SKM-1 (cell line): ENCODE measurements around the gene IQCF2.
"Not testable (repeated sequence)": the region's sequence is repeated elsewhere in the genome, so short reads cannot be mapped to it uniquely, and the experiment has no call there.

Experiments
- DNase-seq: peaks from one replicate; lab custom pipeline; 2025; ENCODE audit not compliant: unreplicated experiment; lab: John Stamatoyannopoulos, UW

The IQCF2 gene

GRCh38 chr3:51860703-51861665 lies at the start of gene IQCF2:
TSS of gene IQCF2 (plus strand) at chr3:51861615. CDS start at chr3:51861667, 52 bp downstream.
- no peak for DNase-seq

DNA sequence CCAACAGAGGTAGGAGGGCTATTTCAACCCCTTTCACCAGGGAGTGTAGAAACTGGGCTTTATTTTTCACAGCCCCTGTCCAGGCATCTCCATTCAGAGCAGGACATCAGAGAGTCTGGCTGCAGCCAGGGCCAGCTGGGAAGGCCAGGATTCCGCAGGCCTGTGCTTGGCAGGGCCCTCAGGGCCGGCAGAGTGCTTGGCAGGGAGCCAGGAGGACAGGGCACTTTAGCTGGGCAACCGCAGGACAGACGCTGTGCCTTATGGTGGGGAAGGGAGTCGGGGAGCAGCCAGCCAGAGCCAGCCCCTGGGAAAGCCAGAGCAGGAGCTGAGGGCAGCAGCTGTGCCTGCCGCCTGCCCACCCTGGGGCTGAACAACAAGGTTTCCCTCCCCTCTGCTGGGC lies 47.9 kb upstream of the IQCF2 start:
- DNase-seq: no peak

- no peak for DNase-seq
Observed at GRCh38 chr3:51814034-51814433, 47.4 kb upstream of the IQCF2 start.

- no peak for DNase-seq
Observed at GRCh38 chr3:51815614-51816013, 45.8 kb upstream of the IQCF2 start.

DNA sequence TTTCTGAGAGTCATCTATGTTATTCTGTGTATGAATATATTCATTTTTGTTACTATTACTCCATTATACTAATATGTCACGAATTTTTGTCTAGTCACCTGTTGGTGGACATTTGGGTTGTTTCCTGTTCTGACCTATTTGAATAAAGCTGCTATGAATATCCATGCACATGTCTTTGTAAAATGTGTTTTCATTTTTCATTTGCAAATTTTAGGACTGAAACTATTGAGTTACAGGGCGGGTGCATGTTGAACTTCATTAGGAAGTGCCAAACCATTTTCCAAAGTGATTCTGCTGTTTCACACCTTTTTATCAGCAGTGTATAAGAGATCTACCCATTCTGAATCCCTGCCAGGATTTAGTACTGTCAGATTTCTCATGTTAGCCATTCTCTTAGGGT lies 44.7 kb upstream of the IQCF2 start:
- DNase-seq: no peak

DNA sequence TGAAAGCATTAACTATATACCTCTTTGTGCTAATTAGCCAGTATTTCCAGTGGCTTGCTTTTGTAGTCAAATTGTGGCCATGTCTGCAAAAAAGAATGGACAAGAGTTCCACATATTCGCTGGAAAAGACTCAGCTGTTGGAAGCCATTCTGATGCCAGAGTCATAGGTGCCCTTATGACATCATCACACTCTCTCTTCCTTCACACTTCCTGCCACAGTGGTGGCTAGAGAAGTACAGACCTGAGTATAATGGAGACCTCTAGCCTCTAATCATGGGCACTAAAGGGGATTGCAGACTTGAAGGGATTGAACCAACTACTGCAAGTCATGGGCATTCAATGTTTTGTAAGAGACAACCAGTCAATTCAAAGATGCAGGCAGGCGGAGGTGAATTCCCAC lies 44.0 kb upstream of the IQCF2 start:
- no peak for DNase-seq

GRCh38 chr3:51819151-51819550 lies 42.3 kb upstream of the IQCF2 start:
- DNase-seq: no peak

DNA sequence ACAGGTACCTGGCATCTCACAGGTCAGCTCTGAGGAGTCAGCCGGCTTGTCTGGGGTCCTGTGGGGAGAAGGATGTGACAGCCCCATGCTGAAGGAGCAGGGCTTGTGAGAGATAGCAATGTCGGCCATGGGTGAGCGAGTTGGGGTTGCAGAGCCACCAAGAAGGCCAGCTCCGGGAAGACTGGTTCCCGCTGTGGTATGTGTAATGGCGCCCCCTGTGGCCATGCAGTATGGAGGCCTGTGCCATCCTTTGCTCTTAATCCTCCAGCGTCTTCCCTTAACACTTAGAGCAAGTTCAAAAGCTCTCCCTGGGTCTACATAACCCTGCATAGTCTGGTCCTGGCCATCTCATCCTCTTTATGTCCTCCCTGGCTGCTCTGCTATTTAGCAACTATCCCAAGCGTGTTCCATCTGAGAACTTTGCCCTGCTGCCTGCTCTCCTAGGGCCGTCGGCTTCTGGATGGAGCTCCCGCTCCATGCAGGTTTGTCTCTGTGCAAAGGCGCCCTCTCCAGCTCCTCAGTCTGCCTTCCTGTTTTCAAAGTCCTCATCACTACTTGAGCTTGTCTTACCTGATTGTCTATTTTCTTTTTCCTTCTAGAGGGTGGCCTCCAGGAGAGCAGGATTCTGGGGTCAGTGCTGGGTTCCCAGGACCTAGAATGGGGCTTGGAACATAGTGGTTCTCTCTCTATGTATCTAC lies 41.6 kb upstream of the IQCF2 start:
- no peak for DNase-seq

GRCh38 chr3:51828297-51828696 lies 33.1 kb upstream of the IQCF2 start:
- DNase-seq: no peak

DNA sequence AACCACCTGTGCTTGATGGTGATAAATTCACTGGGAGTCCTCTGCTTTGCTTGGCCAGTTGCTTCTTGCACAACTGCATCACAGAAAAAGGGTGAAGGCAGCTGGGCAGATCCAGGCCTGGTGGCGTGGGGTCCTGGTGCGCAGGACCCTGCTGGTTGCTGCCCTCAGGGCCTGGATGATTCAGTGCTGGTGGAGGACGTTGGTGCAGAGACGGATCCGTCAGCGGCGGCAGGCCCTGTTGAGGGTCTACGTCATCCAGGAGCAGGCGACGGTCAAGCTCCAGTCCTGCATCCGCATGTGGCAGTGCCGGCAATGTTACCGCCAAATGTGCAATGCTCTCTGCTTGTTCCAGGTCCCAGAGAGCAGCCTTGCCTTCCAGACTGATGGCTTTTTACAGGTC lies 31.1 kb upstream of the IQCF2 start:
- DNase-seq: no peak

- DNase-seq: no peak
Observed at GRCh38 chr3:51830836-51831385, 30.5 kb upstream of the IQCF2 start.

- no peak for DNase-seq
Observed at GRCh38 chr3:51836606-51837005, 24.8 kb upstream of the IQCF2 start.

- DNase-seq: no peak
Observed at GRCh38 chr3:51845129-51845528, 16.3 kb upstream of the IQCF2 start.

- DNase-seq: not testable (repeated sequence)
Observed at GRCh38 chr3:51855411-51855810, 6.0 kb upstream of the IQCF2 start.

GRCh38 chr3:51862886-51863285 lies 1.5 kb downstream of the IQCF2 start:
- no peak for DNase-seq

DNA sequence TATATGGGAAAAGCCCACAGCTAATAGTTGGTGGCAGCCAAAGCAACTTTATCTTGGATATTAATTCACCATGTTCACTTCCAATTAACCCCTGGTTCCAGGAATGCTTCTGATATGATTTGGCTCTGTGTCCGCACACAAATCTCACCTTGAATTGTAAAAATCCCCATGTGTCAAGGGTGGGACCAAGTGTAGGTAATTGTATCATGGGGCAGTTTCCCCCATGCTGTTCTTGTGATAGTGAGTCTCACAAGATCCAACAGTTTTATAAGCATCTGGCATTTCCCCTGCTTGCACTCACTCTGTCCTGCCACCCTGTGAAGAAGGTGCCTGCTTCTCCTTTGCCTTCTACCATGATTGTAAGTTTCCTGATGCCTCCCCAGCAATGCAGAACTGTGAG lies 7.5 kb downstream of the IQCF2 start:
- DNase-seq: not testable (repeated sequence)

DNA sequence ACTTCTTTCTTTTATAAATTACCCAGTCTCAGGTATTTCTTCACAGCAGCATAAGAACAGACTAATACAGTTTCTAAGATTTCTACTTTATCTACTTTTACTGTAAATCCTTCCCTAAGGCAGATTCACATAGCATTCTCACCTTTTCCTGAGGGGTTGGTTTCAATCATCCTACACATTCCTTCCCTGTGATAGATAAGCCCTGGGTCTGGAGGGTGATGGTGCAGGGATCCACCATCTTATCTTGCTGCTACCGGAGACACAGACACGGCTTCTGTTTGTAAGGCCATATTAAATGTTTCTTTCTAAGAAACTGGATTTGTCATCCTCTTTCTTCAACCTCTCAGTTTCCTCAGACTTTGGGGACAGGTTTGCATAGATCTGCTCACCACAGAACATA lies 7.9 kb downstream of the IQCF2 start:
- DNase-seq: no peak

DNA sequence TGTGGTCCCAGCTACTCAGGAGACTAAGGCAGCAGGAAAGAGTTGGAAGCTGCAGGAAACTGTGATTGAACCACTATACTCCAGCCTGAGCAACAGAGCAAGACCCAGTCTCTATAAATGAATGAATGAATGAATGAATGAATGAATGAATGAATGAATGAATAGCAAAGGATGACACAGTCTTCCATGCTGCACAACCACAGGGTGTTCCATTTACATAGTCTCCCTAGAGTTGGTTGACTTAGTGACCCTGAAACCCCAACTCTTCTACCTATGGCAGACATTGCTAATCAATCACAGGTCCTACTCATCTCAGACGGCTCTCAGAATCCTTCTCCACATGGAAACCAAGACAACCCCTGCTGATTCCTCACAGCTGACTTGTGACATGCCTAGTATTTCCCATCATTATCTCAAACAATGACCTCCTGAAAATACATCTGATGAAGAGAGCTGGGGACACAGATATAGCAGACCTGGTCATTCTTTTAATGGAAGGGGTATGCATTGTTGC lies 11.9 kb downstream of the IQCF2 start:
- no peak for DNase-seq

- DNase-seq: no peak
Observed at GRCh38 chr3:51873876-51874275, 12.5 kb downstream of the IQCF2 start.

- no peak for DNase-seq
Observed at GRCh38 chr3:51874411-51874810, 13.0 kb downstream of the IQCF2 start.

- no peak for DNase-seq
Observed at GRCh38 chr3:51874889-51875288, 13.5 kb downstream of the IQCF2 start.

GRCh38 chr3:51875501-51875900 lies 14.1 kb downstream of the IQCF2 start, which contains the start of gene IQCF5:
TSS of gene IQCF5 (minus strand) at chr3:51875601. CDS start at chr3:51875531, 70 bp downstream.
- DNase-seq: no peak
